Vagina (tissue), 2 donors: Measurements from ENCODE around the gene COL23A1. TPM values are rescaled to one million over a fixed set of nuclear protein-coding genes. Genes with fewer than 3 reads are reported as not detected.

Source experiments
- DNase-seq, 2 donors: peaks; one replicate each; pipeline ENCODE4 v3.0.0-alpha.2; 2017; ENCODE audit errors: extremely low spot score in 2 of 2
- H3K27ac ChIP-seq: fragments of 200-600 bp; sonication (generic); one replicate; pipeline ENCODE4 v1.5.1; 2019
- H3K27me3 ChIP-seq: fragments of 200-600 bp; sonication (generic); one replicate; pipeline ENCODE4 v1.5.1; 2019
- H3K36me3 ChIP-seq, 2 donors: fragments of 200-600 bp; sonication (generic); one replicate each; pipeline ENCODE4 v1.5.1; 2017 to 2019
- H3K4me1 ChIP-seq: fragments of 200-600 bp; sonication (generic); one replicate; pipeline ENCODE4 v1.5.1; 2019
- H3K4me3 ChIP-seq, 2 donors: fragments of 200-600 bp; sonication (generic); 1 replicate in 1 of 2; 2 replicates in 1 of 2; pipeline ENCODE4 v1.5.1; 2016 to 2019
- H3K9me3 ChIP-seq: fragments of 200-600 bp; sonication (generic); one replicate; pipeline ENCODE4 v1.5.1; 2019
- POLR2A ChIP-seq, 2 donors: fragments of 450-650 bp; IDR thresholded peaks; one replicate each; pipeline ENCODE4 v1.6.1; 2017; ENCODE audit warnings: antibody characterized with exemption in 2 of 2, mild to moderate bottlenecking in 2 of 2, moderate library complexity in 2 of 2
- POLR2AphosphoS5 ChIP-seq, 2 donors: sonication (generic); formaldehyde crosslinking; IDR thresholded peaks; one replicate each; pipeline ENCODE4 v1.9.0; 2017; ENCODE audit warnings: antibody characterized with exemption in 2 of 2, mild to moderate bottlenecking in 2 of 2, low read depth in 1 of 2; ENCODE audit not compliant: insufficient read depth in 1 of 2
- intact Hi-C: fragments of 100-400 bp; cut with DNase I; formaldehyde crosslinking; loops from one replicate; pipeline ENCODE4 v1.15.1; 2023
- total RNA-seq: library from RNA; depleted of rRNA; stranded (reverse); fragments of >200 nt; gene quantifications from one replicate; pipeline ENCODE4 v1.2.3, GENCODE V29; 2016
- TF ChIP-seq, protein P1 (sequence below), 3 experiments: fragments of 450-650 bp in 2 of 3; fragments of 200-600 bp in 1 of 3; sonication (generic) in 1 of 3; IDR thresholded peaks; one replicate each; pipeline ENCODE4 v1.5.1; 2017 to 2019; ENCODE audit warnings: antibody characterized with exemption in 3 of 3, mild to moderate bottlenecking in 2 of 3, moderate library complexity in 2 of 3

COL23A1 gene
- total RNA-seq, 1 donor from 2014 or later = 3.7 TPM

DNA sequence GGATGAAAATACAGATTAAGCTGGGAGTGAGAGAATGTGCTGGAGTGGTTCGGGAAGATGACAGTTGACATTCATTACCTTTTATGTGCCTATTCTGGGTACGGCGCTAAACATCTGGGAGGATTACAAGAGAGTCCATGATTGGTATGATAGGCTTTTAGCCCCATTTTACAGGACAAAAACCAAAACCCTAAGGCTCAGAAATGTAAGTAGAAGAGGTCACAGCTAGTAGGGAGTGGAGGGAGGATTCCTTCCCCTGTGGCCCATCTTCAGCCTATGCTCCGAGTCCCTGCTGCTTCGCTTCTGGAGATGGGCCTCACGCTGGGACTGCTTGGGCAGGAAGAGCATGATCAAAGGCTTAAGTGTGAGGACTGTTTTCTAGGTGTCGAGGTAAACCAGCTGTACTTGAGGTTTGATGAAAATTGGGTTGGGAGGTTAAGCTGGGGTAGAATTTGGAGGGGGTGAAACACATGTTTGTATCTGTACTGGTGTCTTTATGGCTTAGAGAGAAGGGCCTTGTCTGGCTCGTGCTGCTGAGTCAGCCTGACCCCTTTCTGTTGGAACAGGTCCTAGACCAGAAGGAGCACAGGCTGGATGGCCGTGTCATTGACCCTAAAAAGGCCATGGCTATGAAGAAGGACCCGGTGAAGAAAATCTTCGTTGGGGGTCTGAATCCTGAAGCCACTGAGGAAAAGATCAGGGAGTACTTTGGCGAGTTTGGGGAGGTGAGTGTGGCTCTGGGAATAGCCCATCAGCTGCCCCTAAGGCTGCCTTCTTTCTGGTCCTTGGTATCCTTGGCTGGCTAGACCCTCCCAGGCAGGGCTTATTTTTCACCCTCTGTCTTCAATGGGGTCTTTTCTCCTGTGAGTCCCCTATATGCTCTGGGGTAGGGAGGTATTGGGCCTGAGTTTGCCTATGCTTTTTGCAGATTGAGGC is 383.8 kb downstream of the COL23A1 start:
- H3K9me3 ChIP-seq = no peaks in the 10 kb centered on the region
- H3K27me3 ChIP-seq = no peaks in the 10 kb centered on the region
- peak overlapping the region; percentile 77 for H3K27ac ChIP-seq
- intact Hi-C loops = no loop called here
- TF ChIP-seq POLR2AphosphoS5 (IDR thresholded peaks at IDR 0.05; ENCODE audit: insufficient read depth in 1 of 2, low read depth in 1 of 2) (no peak), POLR2A (IDR thresholded peaks at IDR 0.05) (no peak)
- TF ChIP-seq, protein P1, sequence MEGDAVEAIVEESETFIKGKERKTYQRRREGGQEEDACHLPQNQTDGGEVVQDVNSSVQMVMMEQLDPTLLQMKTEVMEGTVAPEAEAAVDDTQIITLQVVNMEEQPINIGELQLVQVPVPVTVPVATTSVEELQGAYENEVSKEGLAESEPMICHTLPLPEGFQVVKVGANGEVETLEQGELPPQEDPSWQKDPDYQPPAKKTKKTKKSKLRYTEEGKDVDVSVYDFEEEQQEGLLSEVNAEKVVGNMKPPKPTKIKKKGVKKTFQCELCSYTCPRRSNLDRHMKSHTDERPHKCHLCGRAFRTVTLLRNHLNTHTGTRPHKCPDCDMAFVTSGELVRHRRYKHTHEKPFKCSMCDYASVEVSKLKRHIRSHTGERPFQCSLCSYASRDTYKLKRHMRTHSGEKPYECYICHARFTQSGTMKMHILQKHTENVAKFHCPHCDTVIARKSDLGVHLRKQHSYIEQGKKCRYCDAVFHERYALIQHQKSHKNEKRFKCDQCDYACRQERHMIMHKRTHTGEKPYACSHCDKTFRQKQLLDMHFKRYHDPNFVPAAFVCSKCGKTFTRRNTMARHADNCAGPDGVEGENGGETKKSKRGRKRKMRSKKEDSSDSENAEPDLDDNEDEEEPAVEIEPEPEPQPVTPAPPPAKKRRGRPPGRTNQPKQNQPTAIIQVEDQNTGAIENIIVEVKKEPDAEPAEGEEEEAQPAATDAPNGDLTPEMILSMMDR (IDR thresholded peaks at IDR 0.05) = no peak
- H3K4me3 ChIP-seq = peak overlapping the region; percentile 59 to 93
- DNase-seq = no peak
- H3K36me3 ChIP-seq = peaks cover 4 to 52% of the 10 kb centered on the region in 2 donors
- H3K4me1 ChIP-seq = peaks cover 39% of the 10 kb centered on the region

DNA sequence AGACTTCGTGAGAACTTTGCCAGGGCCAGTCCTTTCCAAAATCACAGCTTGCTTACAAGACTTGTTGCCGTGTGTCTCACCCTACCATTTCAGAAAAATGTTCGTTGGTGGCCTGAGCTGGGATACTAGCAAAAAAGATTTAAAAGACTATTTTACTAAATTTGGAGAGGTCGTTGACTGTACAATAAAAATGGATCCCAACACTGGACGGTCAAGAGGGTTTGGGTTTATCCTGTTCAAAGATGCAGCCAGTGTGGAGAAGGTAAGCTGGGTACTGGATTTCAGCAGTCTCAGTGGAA is 384.5 kb downstream of the COL23A1 start:
- H3K27me3 ChIP-seq = no peaks in the 10 kb centered on the region
- peaks cover 42% of the 10 kb centered on the region for H3K4me1 ChIP-seq
- intact Hi-C loops = loop anchor here (2.0 kb wide), 1 partner anchor 25 kb away; no protein-coding TSS in a partner anchor
- H3K9me3 ChIP-seq = no peaks in the 10 kb centered on the region
- DNase-seq = no peak
- TF ChIP-seq, protein P1 (IDR thresholded peaks at IDR 0.05) = no peak
- no peak for TF ChIP-seq POLR2A (IDR thresholded peaks at IDR 0.05)
- TF ChIP-seq POLR2AphosphoS5 (IDR thresholded peaks at IDR 0.05; ENCODE audit: insufficient read depth in 1 of 2, low read depth in 1 of 2) = no peak
- H3K36me3 ChIP-seq = peaks cover 4 to 44% of the 10 kb centered on the region in 2 donors
- H3K27ac ChIP-seq = peak overlapping the region; percentile 77
- peak overlapping the region; percentile 59 to 93 for H3K4me3 ChIP-seq

DNA sequence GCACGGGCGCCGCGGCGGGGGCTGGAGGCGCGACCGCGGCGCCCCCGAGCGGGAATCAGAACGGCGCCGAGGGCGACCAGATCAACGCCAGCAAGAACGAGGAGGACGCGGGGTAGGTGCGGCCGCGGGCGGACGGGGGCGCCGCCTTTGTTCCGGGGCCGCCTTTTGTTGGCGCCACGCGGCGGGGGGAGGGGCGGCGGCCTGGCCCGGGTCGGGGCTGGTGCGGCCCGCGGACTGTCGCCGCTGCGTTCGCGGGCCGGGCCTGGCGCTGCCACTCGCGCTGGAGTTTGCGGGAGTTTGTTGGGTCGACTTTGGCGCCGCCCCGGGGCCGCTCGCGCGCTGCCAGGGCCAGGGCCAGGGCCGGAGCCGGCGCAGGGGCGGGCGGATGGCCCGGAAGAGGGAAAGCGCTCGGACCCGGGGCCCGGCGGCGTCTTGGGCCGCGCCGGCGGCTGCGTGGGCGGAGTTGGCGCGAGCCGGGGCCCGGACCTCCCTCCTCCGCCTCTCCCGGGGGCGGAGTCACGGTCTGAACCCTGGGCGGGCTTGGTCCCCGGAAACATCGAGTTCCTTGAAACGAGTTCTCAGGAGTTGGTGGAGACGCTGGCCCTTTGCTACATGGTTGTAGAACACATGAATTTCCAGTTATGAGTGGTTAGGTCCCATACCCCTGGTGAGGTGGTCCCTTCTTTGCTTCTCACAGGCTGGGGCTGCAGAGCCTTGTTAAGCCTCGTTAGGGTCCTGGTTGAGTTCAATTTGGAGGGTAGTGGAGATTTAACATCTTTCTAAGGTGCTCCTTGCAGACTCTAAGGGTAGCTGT is 385.1 kb downstream of the COL23A1 start:
- intact Hi-C loops = loop anchor here (2.0 kb wide), 1 partner anchor 26 kb away; no protein-coding TSS in a partner anchor

DNA sequence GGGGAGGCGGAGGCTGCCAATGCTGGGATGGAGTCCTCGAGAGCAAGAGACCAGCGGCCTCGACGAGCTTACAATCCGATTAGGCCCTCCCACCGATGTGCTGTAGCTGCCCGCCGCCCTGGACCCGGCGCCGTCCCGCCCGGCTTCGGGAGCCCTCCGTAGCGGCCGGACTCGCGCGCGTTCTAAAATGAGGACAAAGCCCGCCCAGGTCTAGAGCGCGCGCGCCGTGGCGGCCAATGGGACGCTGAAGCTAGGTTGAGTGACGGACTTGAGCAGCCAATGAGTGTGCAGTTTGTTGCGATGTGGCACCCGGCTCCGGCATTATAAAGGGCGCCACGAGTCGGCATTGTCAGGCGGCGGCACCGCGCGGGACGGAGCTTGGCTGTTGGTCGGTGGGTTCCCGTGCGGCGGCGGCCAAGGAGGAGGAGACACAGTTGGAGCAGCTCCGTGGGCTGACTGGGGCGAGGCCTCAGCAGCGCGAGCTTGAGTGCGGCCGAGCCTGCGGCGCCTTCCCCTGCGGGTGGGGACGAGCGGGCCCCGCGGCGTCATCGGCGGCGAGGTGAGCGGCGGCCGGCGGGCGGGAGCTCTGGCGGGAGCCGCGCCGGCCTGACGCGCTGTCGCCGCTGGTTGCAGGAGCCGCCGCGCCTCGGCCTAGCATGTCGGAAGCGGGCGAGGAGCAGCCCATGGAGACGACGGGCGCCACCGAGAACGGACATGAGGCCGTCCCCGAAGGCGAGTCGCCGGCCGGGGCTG is 385.8 kb downstream of the COL23A1 start, which contains the start of gene HNRNPAB:
HNRNPAB (plus strand) TSS at position 352 of the 753 bp plus-strand sequence; CDS start at position 657, 305 bp downstream.
- peak in 1 of 2 donors; percentile 99 for TF ChIP-seq POLR2A (IDR thresholded peaks at IDR 0.05)
- TF ChIP-seq, protein P1 (IDR thresholded peaks at IDR 0.05) = no peak
- TF ChIP-seq POLR2AphosphoS5 (IDR thresholded peaks at IDR 0.05; ENCODE audit: insufficient read depth in 1 of 2, low read depth in 1 of 2) = peak; percentile 93 to 99
- intact Hi-C loops = loop anchor here (2.0 kb wide), 1 partner anchor 26 kb away; no protein-coding TSS in a partner anchor

More for the DNA sequence above, 385.1 kb downstream of the COL23A1 start:
- no peaks in the 10 kb centered on the region for H3K27me3 ChIP-seq
- H3K4me1 ChIP-seq = peaks cover 45% of the 10 kb centered on the region
- TF ChIP-seq POLR2A (IDR thresholded peaks at IDR 0.05) (peak in 1 of 2 donors; percentile 40), POLR2AphosphoS5 (IDR thresholded peaks at IDR 0.05; ENCODE audit: insufficient read depth in 1 of 2, low read depth in 1 of 2) (peak in 1 of 2 donors; percentile 46)
- TF ChIP-seq, protein P1 (IDR thresholded peaks at IDR 0.05) = no peak
- DNase-seq = no peak
- H3K9me3 ChIP-seq = no peaks in the 10 kb centered on the region
- H3K27ac ChIP-seq = peak overlapping the region; percentile 77
- peak overlapping the region; percentile 59 to 93 for H3K4me3 ChIP-seq
- H3K36me3 ChIP-seq = peaks cover 4 to 39% of the 10 kb centered on the region in 2 donors

More for the DNA sequence above, 385.8 kb downstream of the COL23A1 start, which contains the start of gene HNRNPAB:
- peak within 1 kb of the TSS; percentile 59 to 93 for H3K4me3 ChIP-seq
- H3K4me1 ChIP-seq = peaks cover 42% of the 10 kb centered on the region
- no peaks in the 10 kb centered on the region for H3K27me3 ChIP-seq
- H3K36me3 ChIP-seq = peaks cover 1 to 31% of the 10 kb centered on the region in 2 donors
- DNase-seq = peak in 1 of 2 donors; percentile 99
- no peaks in the 10 kb centered on the region for H3K9me3 ChIP-seq
- peak within 1 kb of the TSS; percentile 77 for H3K27ac ChIP-seq
